ENCODE data around the gene SPINT2. TPM values are rescaled to one million over a fixed set of nuclear protein-coding genes. Genes with fewer than 3 reads are reported as not detected.

SPINT2 gene
- total RNA-seq, 1 donor from 2014 or later: 71.0 TPM

- no peaks in the 10 kb centered on the region for H4K20me1 ChIP-seq (ENCODE audit: low read depth)
- no peak overlapping the region for H3K27ac Mint-ChIP-seq
- H3K27me3 ChIP-seq: peaks cover 18% of the 10 kb centered on the region
- no peaks in the 10 kb centered on the region for H3K79me2 ChIP-seq (ENCODE audit: low read depth)
- TF ChIP-seq EZH2 (IDR thresholded peaks at IDR 0.05) (no peak), EZH2phosphoT487 (IDR thresholded peaks at IDR 0.05) (no peak)
- H3K4me1 Mint-ChIP-seq: peaks cover 26% of the 10 kb centered on the region
- no peaks in the 10 kb centered on the region for H3K9me3 Mint-ChIP-seq
- no peak overlapping the region for H3K4me2 ChIP-seq
- peaks cover 5% of the 10 kb centered on the region for H3K27me3 Mint-ChIP-seq (ENCODE audit: insufficient read depth, low read depth)
- no peaks in the 10 kb centered on the region for H3K36me3 ChIP-seq
- DNase-seq (ENCODE audit: low spot score): no peak
- no peak overlapping the region for H2AFZ ChIP-seq (replicated peaks)
- H3K4me3 Mint-ChIP-seq: no peak overlapping the region
- H3F3A ChIP-seq (ENCODE audit: low read depth): peaks cover 20% of the 10 kb centered on the region
- H3K9me3 ChIP-seq (ENCODE audit: low read depth): no peaks in the 10 kb centered on the region
- no peak overlapping the region for H3K4me3 ChIP-seq
- H3K4me1 ChIP-seq: peaks cover 13% of the 10 kb centered on the region
- H3K36me3 Mint-ChIP-seq: no peaks in the 10 kb centered on the region
- no peak overlapping the region for H3K9ac ChIP-seq
- H3K27ac ChIP-seq: no peak overlapping the region
These were observed 17.2 kb upstream of the SPINT2 start for GRCh38 chr19:38247126-38247525.

GRCh38 chr19:38247734-38248268 lies 16.6 kb upstream of the SPINT2 start:
- H3K4me1 Mint-ChIP-seq: peaks cover 32% of the 10 kb centered on the region

GRCh38 chr19:38248421-38248820 lies 16.0 kb upstream of the SPINT2 start:
- no peak overlapping the region for H3K4me3 Mint-ChIP-seq
- Histone ChIP-seq H3K4me3 (no peak overlapping the region), H3K27me3 (peaks cover 18% of the 10 kb centered on the region), H3K79me2 (ENCODE audit: low read depth) (no peaks in the 10 kb centered on the region), H2AFZ (replicated peaks) (no peak overlapping the region), H4K20me1 (ENCODE audit: low read depth) (no peaks in the 10 kb centered on the region), H3K9me3 (ENCODE audit: low read depth) (no peaks in the 10 kb centered on the region), H3K9ac (no peak overlapping the region), H3K4me2 (no peak overlapping the region), H3K27ac (no peak overlapping the region), H3K4me1 (peaks cover 26% of the 10 kb centered on the region), H3F3A (ENCODE audit: low read depth) (peaks cover 25% of the 10 kb centered on the region), H3K36me3 (no peaks in the 10 kb centered on the region)
- no peak overlapping the region for H3K27ac Mint-ChIP-seq
- H3K27me3 Mint-ChIP-seq (ENCODE audit: insufficient read depth, low read depth): peaks cover 5% of the 10 kb centered on the region
- no peaks in the 10 kb centered on the region for H3K36me3 Mint-ChIP-seq
- TF ChIP-seq EZH2 (IDR thresholded peaks at IDR 0.05) (no peak), EZH2phosphoT487 (IDR thresholded peaks at IDR 0.05) (no peak)
- no peaks in the 10 kb centered on the region for H3K9me3 Mint-ChIP-seq
- peaks cover 33% of the 10 kb centered on the region for H3K4me1 Mint-ChIP-seq
- DNase-seq (ENCODE audit: low spot score): no peak

More at GRCh38 chr19:38247734-38248268, 16.6 kb upstream of the SPINT2 start:
- Histone ChIP-seq H3K4me2 (no peak overlapping the region), H2AFZ (replicated peaks) (no peak overlapping the region), H3K9ac (no peak overlapping the region), H3K27me3 (peaks cover 18% of the 10 kb centered on the region), H3K4me1 (peaks cover 20% of the 10 kb centered on the region), H3K36me3 (no peaks in the 10 kb centered on the region), H3K79me2 (ENCODE audit: low read depth) (no peaks in the 10 kb centered on the region), H3K9me3 (ENCODE audit: low read depth) (no peaks in the 10 kb centered on the region), H3K27ac (no peak overlapping the region), H3F3A (ENCODE audit: low read depth) (peaks cover 20% of the 10 kb centered on the region), H3K4me3 (no peak overlapping the region), H4K20me1 (ENCODE audit: low read depth) (no peaks in the 10 kb centered on the region)
- Mint-ChIP-seq H3K27ac (no peak overlapping the region), H3K4me3 (peak overlapping the region; percentile 10), H3K9me3 (no peaks in the 10 kb centered on the region), H3K36me3 (no peaks in the 10 kb centered on the region), H3K27me3 (ENCODE audit: insufficient read depth, low read depth) (peaks cover 5% of the 10 kb centered on the region)
- no peak for TF ChIP-seq EZH2phosphoT487 (IDR thresholded peaks at IDR 0.05)
- no peak for TF ChIP-seq CTCF (IDR thresholded peaks at IDR 0.05)
- no peak for DNase-seq (ENCODE audit: low spot score)

GRCh38 chr19:38250428-38250820 lies 13.9 kb upstream of the SPINT2 start:
- no peaks in the 10 kb centered on the region for H3K9me3 ChIP-seq (ENCODE audit: low read depth)
- H3K9ac ChIP-seq: no peak overlapping the region
- Mint-ChIP-seq H3K36me3 (no peaks in the 10 kb centered on the region), H3K27ac (peak overlapping the region; percentile 18), H3K4me1 (peaks cover 31% of the 10 kb centered on the region), H3K9me3 (no peaks in the 10 kb centered on the region), H3K4me3 (no peak overlapping the region), H3K27me3 (ENCODE audit: insufficient read depth, low read depth) (peaks cover 9% of the 10 kb centered on the region)
- no peak overlapping the region for H3K27ac ChIP-seq
- no peaks in the 10 kb centered on the region for H3K36me3 ChIP-seq
- no peak for DNase-seq (ENCODE audit: low spot score)
- H3F3A ChIP-seq (ENCODE audit: low read depth): peaks cover 39% of the 10 kb centered on the region
- H4K20me1 ChIP-seq (ENCODE audit: low read depth): no peaks in the 10 kb centered on the region
- peaks cover 28% of the 10 kb centered on the region for H3K4me1 ChIP-seq
- H2AFZ ChIP-seq (replicated peaks): no peak overlapping the region
- no peak overlapping the region for H3K4me3 ChIP-seq
- no peak overlapping the region for H3K4me2 ChIP-seq
- H3K27me3 ChIP-seq: peaks cover 2% of the 10 kb centered on the region
- TF ChIP-seq EZH2 (IDR thresholded peaks at IDR 0.05) (no peak), EZH2phosphoT487 (IDR thresholded peaks at IDR 0.05) (no peak), CTCF (IDR thresholded peaks at IDR 0.05) (no peak)
- no peaks in the 10 kb centered on the region for H3K79me2 ChIP-seq (ENCODE audit: low read depth)
